H1 (cell line): ENCODE measurements around the gene PPP1R14C. TPM values are rescaled to one million over a fixed set of nuclear protein-coding genes. Genes with fewer than 3 reads are reported as not detected.

ENCODE experiments used
- CTCF ChIA-PET: fragments of 300-600 bp; sonication (Branson Sonifier 250); formaldehyde crosslinking; loops from one replicate; lab custom pipeline; 2021; ENCODE audit not compliant: partially characterized antibody; lab: Charles Lee
- POLR2A ChIA-PET: fragments of 300-600 bp; sonication (Branson Sonifier 250); formaldehyde crosslinking; loops from one replicate; lab custom pipeline; 2021; ENCODE audit warnings: inconsistent platforms; ENCODE audit not compliant: partially characterized antibody; lab: Charles Lee
- DNase-seq, 2 experiments: peaks; one replicate each; pipeline versions ENCODE4 v3.0.0 to v3.0.0-alpha.2; 2010 to 2022; ENCODE audit warnings: low spot score in 2 of 2, low read depth in 1 of 2, mixed read lengths in 1 of 2
- FAIRE-seq: peaks from 2 replicates; lab custom pipeline; 2011; peaks lifted over from hg19 to GRCh38; lab: Jason Lieb, UNC
- H2AFZ ChIP-seq: 2 replicates; pipeline ENCODE4 v1.8.1; 2012; ENCODE audit warnings: low read length, inconsistent platforms
- H2AK5ac ChIP-seq: 2 replicates; pipeline ENCODE4 v1.6.1; 2013; ENCODE audit warnings: low read depth, low read length
- H2BK120ac ChIP-seq: replicated peaks from 2 replicates; pipeline ENCODE3; 2013; ENCODE audit warnings: low read depth, low read length, inconsistent platforms
- H2BK12ac ChIP-seq: 2 replicates; pipeline ENCODE4 v1.6.1; 2013; ENCODE audit warnings: low read depth, low read length
- H2BK15ac ChIP-seq: 2 replicates; pipeline ENCODE4 v1.6.1; 2013; ENCODE audit warnings: low read length
- H2BK20ac ChIP-seq: 2 replicates; pipeline ENCODE4 v1.6.1; 2013; ENCODE audit warnings: low read length
- H2BK5ac ChIP-seq: 2 replicates; pipeline ENCODE4 v1.6.1; 2013; ENCODE audit warnings: low read depth, low read length
- H3K14ac ChIP-seq: 2 replicates; pipeline ENCODE4 v1.6.1; 2013; ENCODE audit warnings: inconsistent platforms; ENCODE audit not compliant: insufficient read length
- H3K18ac ChIP-seq: 2 replicates; pipeline ENCODE4 v1.6.1; 2013; ENCODE audit warnings: low read length; ENCODE audit errors: extremely low read depth
- H3K23ac ChIP-seq: 2 replicates; pipeline ENCODE4 v1.6.1; 2013; ENCODE audit warnings: inconsistent platforms; ENCODE audit not compliant: insufficient read length
- H3K23me2 ChIP-seq: 2 replicates; pipeline ENCODE4 v1.6.1; 2013; ENCODE audit warnings: low read depth, low read length
- H3K27ac ChIP-seq: 2 replicates; pipeline ENCODE4 v1.6.1; 2011; ENCODE audit warnings: low read depth, low read length, inconsistent platforms
- H3K27me3 ChIP-seq, 4 experiments: replicated peaks in 1 of 4; 1 replicate in 1 of 4; 2 replicates in 3 of 4; pipeline versions ENCODE4 v1.6.1 to v1.8.1; 2011 to 2013; ENCODE audit warnings: low read length in 3 of 4, mild to moderate bottlenecking in 3 of 4, inconsistent platforms in 2 of 4, mixed read lengths in 2 of 4, moderate library complexity in 1 of 4; ENCODE audit not compliant: control insufficient read depth in 3 of 4, insufficient read depth in 3 of 4; ENCODE audit errors: extremely low read depth in 1 of 4
- H3K36me3 ChIP-seq, 4 experiments: 2 replicates each; pipeline versions ENCODE4 v1.6.1 to v1.8.1; 2011 to 2013; ENCODE audit warnings: mild to moderate bottlenecking in 4 of 4, low read length in 3 of 4, moderate library complexity in 2 of 4, control low read depth in 1 of 4, inconsistent platforms in 1 of 4; ENCODE audit not compliant: insufficient read depth in 4 of 4, control insufficient read depth in 2 of 4
- H3K4ac ChIP-seq: replicated peaks from 2 replicates; pipeline ENCODE3; 2013; ENCODE audit warnings: low read length, low read depth, mixed read lengths, inconsistent platforms; ENCODE audit not compliant: insufficient read length
- H3K4me1 ChIP-seq, 4 experiments: replicated peaks in 1 of 4; 1 replicate in 1 of 4; 2 replicates in 3 of 4; pipeline versions ENCODE4 v1.6.1 to v1.8.1; 2011 to 2013; ENCODE audit warnings: low read length in 3 of 4, inconsistent platforms in 2 of 4, mixed read lengths in 1 of 4; ENCODE audit not compliant: insufficient read depth in 4 of 4, control insufficient read depth in 3 of 4
- H3K4me2 ChIP-seq, 2 experiments: 2 replicates each; pipeline versions ENCODE4 v1.6.1 to v1.8.1; 2011 to 2013; ENCODE audit warnings: low read depth in 2 of 2, low read length in 2 of 2, control low read depth in 1 of 2, inconsistent platforms in 1 of 2, mild to moderate bottlenecking in 1 of 2; ENCODE audit not compliant: insufficient read depth in 1 of 2
- H3K4me3 ChIP-seq, 4 experiments: fragments of 200-600, 300-600 bp in 1 of 4; sonication (generic), shearing (Covaris generic), sonication (Bioruptor Twin) in 1 of 4; 2 replicates each; pipeline versions ENCODE4 v1.5.1 to v1.8.1; 2011 to 2016; ENCODE audit warnings: low read length in 4 of 4, low read depth in 3 of 4, control low read depth in 2 of 4, inconsistent platforms in 2 of 4, mild to moderate bottlenecking in 2 of 4, mixed read lengths in 1 of 4, moderate library complexity in 1 of 4; ENCODE audit not compliant: insufficient read depth in 2 of 4; ENCODE audit errors: extremely low read depth in 1 of 4
- H3K56ac ChIP-seq: replicated peaks from 2 replicates; pipeline ENCODE3; 2013; ENCODE audit warnings: low read depth, mild to moderate bottlenecking, mixed read lengths, low read length, inconsistent platforms; ENCODE audit not compliant: insufficient read length
- H3K79me1 ChIP-seq: 2 replicates; pipeline ENCODE4 v1.6.1; 2013; ENCODE audit warnings: low read depth, low read length, control low read depth
- H3K79me2 ChIP-seq, 2 experiments: 2 replicates each; pipeline versions ENCODE4 v1.6.1 to v1.8.1; 2012 to 2013; ENCODE audit warnings: low read length in 2 of 2, mild to moderate bottlenecking in 2 of 2, inconsistent platforms in 1 of 2; ENCODE audit not compliant: insufficient read depth in 2 of 2, control insufficient read depth in 1 of 2
- H3K9ac ChIP-seq, 4 experiments: replicated peaks in 1 of 4; 1 replicate in 1 of 4; 2 replicates in 3 of 4; pipeline versions ENCODE4 v1.6.1 to v1.8.1; 2011 to 2013; ENCODE audit warnings: low read depth in 3 of 4, low read length in 3 of 4, control low read depth in 2 of 4, mild to moderate bottlenecking in 2 of 4, moderate library complexity in 2 of 4, inconsistent platforms in 1 of 4; ENCODE audit errors: extremely low read depth in 1 of 4
- H3K9me3 ChIP-seq, 2 experiments: 2 replicates each; pipeline versions ENCODE4 v1.6.1 to v1.8.1; 2012 to 2013; ENCODE audit warnings: mild to moderate bottlenecking in 2 of 2, moderate library complexity in 2 of 2, control low read depth in 1 of 2, inconsistent platforms in 1 of 2, low read depth in 1 of 2, low read length in 1 of 2, mixed read lengths in 1 of 2; ENCODE audit not compliant: insufficient read depth in 2 of 2
- H4K20me1 ChIP-seq, 2 experiments: replicated peaks in 1 of 2; 2 replicates each; pipeline versions ENCODE3 to v1.8.1; 2011 to 2013; ENCODE audit warnings: inconsistent platforms in 2 of 2, low read length in 2 of 2, mild to moderate bottlenecking in 1 of 2; ENCODE audit not compliant: insufficient read depth in 2 of 2, control insufficient read depth in 1 of 2
- H4K5ac ChIP-seq: 2 replicates; pipeline ENCODE4 v1.6.1; 2013; ENCODE audit warnings: low read length, low read depth, mixed read lengths, inconsistent platforms; ENCODE audit not compliant: insufficient read length
- H4K8ac ChIP-seq: 2 replicates; pipeline ENCODE4 v1.8.0; 2013; ENCODE audit warnings: mild to moderate bottlenecking, moderate library complexity, low read length, inconsistent platforms; ENCODE audit not compliant: insufficient read depth; ENCODE audit errors: extremely low read depth
- H4K91ac ChIP-seq: replicated peaks from 2 replicates; pipeline ENCODE3; 2013; ENCODE audit warnings: low read length, mixed read lengths, inconsistent platforms; ENCODE audit not compliant: insufficient read length
- ASH2L ChIP-seq: fragments of 200-600, 300-600 bp; sonication (generic); IDR thresholded peaks from one replicate; pipeline ENCODE4 v1.7.1; 2017; ENCODE audit warnings: low read length
- CREB1 ChIP-seq: IDR thresholded peaks from 2 replicates; pipeline ENCODE4 v1.6.1; 2012; ENCODE audit warnings: inconsistent platforms
- EP300 ChIP-seq, 2 experiments: IDR thresholded peaks; 1 replicate in 1 of 2; 2 replicates in 1 of 2; pipeline ENCODE4 v1.6.1; 2011 to 2012; ENCODE audit warnings: low read depth in 2 of 2, low read length in 2 of 2, mild to moderate bottlenecking in 2 of 2, borderline replicate concordance in 1 of 2, inconsistent platforms in 1 of 2, moderate library complexity in 1 of 2
- HDAC2 ChIP-seq, 2 experiments: fragments of 300-600 bp in 1 of 2; sonication (generic) in 1 of 2; IDR thresholded peaks; 2 replicates each; pipeline ENCODE4 v1.6.1; 2011 to 2012; ENCODE audit warnings: low read depth in 2 of 2, low read length in 2 of 2, mild to moderate bottlenecking in 2 of 2, moderate library complexity in 2 of 2, borderline replicate concordance in 1 of 2, inconsistent platforms in 1 of 2
- JUN ChIP-seq: IDR thresholded peaks from 2 replicates; pipeline ENCODE4 v1.6.1; 2011; ENCODE audit warnings: low read depth, mild to moderate bottlenecking, improper control_type of control experiment, low read length
- PHF8 ChIP-seq: fragments of 200-600 bp; sonication (generic); conservative IDR thresholded peaks from 2 replicates; pipeline ENCODE4 v1.7.1; 2012; ENCODE audit warnings: low read depth, mild to moderate bottlenecking, inconsistent platforms, low read length, moderate library complexity
- POLR2A ChIP-seq, 2 experiments: IDR thresholded peaks; 1 replicate in 1 of 2; 2 replicates in 1 of 2; pipeline ENCODE4 v1.6.1; 2011; ENCODE audit warnings: low read depth in 2 of 2, low read length in 2 of 2, mild to moderate bottlenecking in 2 of 2; ENCODE audit errors: control extremely low read depth in 1 of 2
- RFX5 ChIP-seq: IDR thresholded peaks from 2 replicates; pipeline ENCODE4 v1.6.1; 2011; ENCODE audit warnings: low read depth, low read length, improper control_type of control experiment, borderline replicate concordance
- SAP30 ChIP-seq: fragments of 300-600 bp; sonication (generic); IDR thresholded peaks from 2 replicates; pipeline ENCODE4 v1.7.1; 2012; ENCODE audit warnings: low read length, moderate library complexity, mild to moderate bottlenecking, inconsistent platforms; ENCODE audit not compliant: insufficient read depth, insufficient replicate concordance
- SIRT6 ChIP-seq: IDR thresholded peaks from one replicate; pipeline ENCODE4 v1.7.1; 2012; ENCODE audit warnings: low read length, inconsistent platforms
- TBP ChIP-seq: IDR thresholded peaks from 2 replicates; pipeline ENCODE4 v1.6.1; 2011; ENCODE audit warnings: low read depth, low read length, improper control_type of control experiment
- WGBS, 2 experiments: shearing (Covaris generic) in 1 of 2; methylation state at CpG; one replicate each; pipeline versions ENCODE4 v1.1.6 to v1.1.7; 2013 to 2015; ENCODE audit warnings: low lambda C conversion rate in 2 of 2, mixed read lengths in 2 of 2, inconsistent platforms in 1 of 2, low coverage in 1 of 2, missing lambda C conversion rate in 1 of 2; ENCODE audit not compliant: insufficient replicate concordance in 2 of 2, insufficient coverage in 1 of 2, insufficient read length in 1 of 2; ENCODE audit errors: extremely low coverage in 1 of 2, missing lambda C conversion rate in 1 of 2; 5-methylcytosine and 5-hydroxymethylcytosine counted together
- polyA plus RNA-seq, 7 experiments: library from polyadenylated mRNA; depleted of rRNA in 3 of 7; stranded (reverse) in 5 of 7; unstranded in 2 of 7; fragments of >200 nt in 5 of 7; fragments of 200-250 nt in 2 of 7; gene quantifications; 1 replicate in 5 of 7; 2 replicates in 1 of 7; 4 replicates in 1 of 7; pipeline versions ENCODE4 v1.2.1 to v1.2.3, GENCODE V29; 2011 to 2013; ENCODE audit warnings: missing spikeins in 2 of 7, mixed read lengths in 2 of 7
- total RNA-seq: library from RNA; stranded (reverse); fragmentation: NEBNext Ultra II Directional; extraction: Animal tissue kit (Norgen Biotek cat#: 25700); gene quantifications from 2 replicates; pipeline ENCODE4 v1.2.1, GENCODE V29; 2021
- TF ChIP-seq, protein P1 (sequence below): IDR thresholded peaks from 2 replicates; pipeline ENCODE4 v1.6.1; 2011; ENCODE audit warnings: low read depth, mild to moderate bottlenecking, low read length; ENCODE audit not compliant: insufficient read depth

PPP1R14C gene
- total and polyA plus RNA-seq, 2 of the 8 experiments (the other 6 are each of a cell fraction or from before 2014, with no cell fraction given), result 0.30 to 0.61 TPM

DNA sequence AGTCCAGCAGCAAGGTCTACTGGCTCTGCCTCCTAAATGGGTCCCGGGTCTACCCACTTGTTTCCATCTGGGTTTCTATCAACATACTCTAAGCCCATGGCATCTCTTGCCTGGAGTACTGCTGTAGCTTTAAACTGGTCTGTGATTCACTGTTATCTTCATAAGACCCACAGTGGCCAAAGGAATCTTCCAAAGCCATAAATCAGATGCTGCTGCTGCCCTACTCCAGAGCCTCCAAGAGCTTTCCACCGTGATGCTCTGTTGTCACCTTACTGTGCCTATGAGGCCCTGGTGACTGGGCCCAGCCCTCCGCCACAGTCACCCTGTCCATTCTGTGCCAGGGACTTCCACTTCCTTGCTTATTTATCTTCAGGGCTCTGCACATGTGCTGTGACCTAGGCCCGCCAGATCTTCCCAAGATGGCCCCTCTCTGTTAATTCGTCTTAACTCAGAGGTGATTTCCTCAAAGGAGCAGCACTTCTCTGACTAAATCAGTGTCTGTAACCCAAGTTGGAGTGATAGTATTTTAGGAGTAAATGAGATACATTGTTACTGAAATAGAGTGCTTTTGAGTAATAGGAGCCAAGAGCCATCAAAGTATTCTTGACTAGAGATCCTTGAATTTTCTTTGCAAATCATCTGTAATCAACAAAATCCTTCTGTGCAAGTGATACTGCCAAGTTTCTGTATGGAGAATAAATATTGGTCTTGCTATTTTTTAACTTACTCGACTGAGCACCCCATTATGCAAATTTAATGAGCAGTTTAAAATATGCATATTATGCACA lies 102.5 kb downstream of the PPP1R14C start:
- H3K56ac ChIP-seq, result no peak overlapping the region
- no peaks in the 10 kb centered on the region for H4K20me1 ChIP-seq
- H3K4me3 ChIP-seq, result no peak overlapping the region
- H3K27me3 ChIP-seq, result no peaks in the 10 kb centered on the region
- H2BK120ac ChIP-seq, result no peak overlapping the region
- H3K27ac ChIP-seq, result no peak overlapping the region
- H3K18ac ChIP-seq, result no peak overlapping the region
- H4K8ac ChIP-seq, result no peak overlapping the region
- no peak overlapping the region for H4K5ac ChIP-seq
- no peak overlapping the region for H2BK12ac ChIP-seq
- H3K36me3 ChIP-seq, result no peaks in the 10 kb centered on the region
- no peaks in the 10 kb centered on the region for H3K79me1 ChIP-seq
- H2AFZ ChIP-seq, result no peak overlapping the region
- no peak overlapping the region for H3K23ac ChIP-seq
- H3K4me2 ChIP-seq, result no peak overlapping the region
- H3K79me2 ChIP-seq, result no peaks in the 10 kb centered on the region
- FAIRE-seq (no peak), DNase-seq (no peak)
- no peak overlapping the region for H2AK5ac ChIP-seq
- no peaks in the 10 kb centered on the region for H3K23me2 ChIP-seq
- H2BK5ac ChIP-seq, result no peak overlapping the region
- CTCF ChIA-PET, result interaction anchor here (1.0 kb wide), 2 partner anchors 148 to 165 kb away, joined by 3 read pairs; no protein-coding TSS in a partner anchor
- 85% methylated on average over 6 of the region's 6 CpGs; no CpG with 5 or more reads in 1 of the 2 experiments for WGBS, 2 experiments
- H3K9me3 ChIP-seq, result peaks cover 8 to 9% of the 10 kb centered on the region in 2 experiments; a peak in 2 of 4 replicates
- H3K4me1 ChIP-seq, result no peaks in the 10 kb centered on the region
- H3K14ac ChIP-seq, result no peak overlapping the region
- H4K91ac ChIP-seq, result no peak overlapping the region
- POLR2A ChIA-PET, result no interaction called here
- H2BK15ac ChIP-seq, result no peak overlapping the region
- no peak overlapping the region for H2BK20ac ChIP-seq
- no peak overlapping the region for H3K4ac ChIP-seq
- H3K9ac ChIP-seq, result no peak overlapping the region
- TF ChIP-seq EP300 (IDR thresholded peaks at IDR 0.05; ENCODE audit: borderline replicate concordance in 1 of 2, low read depth in 2 of 2, low read length in 2 of 2) (no peak), POLR2A (IDR thresholded peaks at IDR 0.05; ENCODE audit: control extremely low read depth in 1 of 2, low read depth in 2 of 2, low read length in 2 of 2) (no peak), ASH2L (no peak), JUN (no peak), RFX5 (no peak), SIRT6 (no peak), PHF8 (no peak), CREB1 (no peak), HDAC2 (IDR thresholded peaks at IDR 0.05; ENCODE audit: borderline replicate concordance in 1 of 2, low read depth in 2 of 2, low read length in 2 of 2) (no peak), TBP (no peak), SAP30 (no peak)
- TF ChIP-seq, protein P1, sequence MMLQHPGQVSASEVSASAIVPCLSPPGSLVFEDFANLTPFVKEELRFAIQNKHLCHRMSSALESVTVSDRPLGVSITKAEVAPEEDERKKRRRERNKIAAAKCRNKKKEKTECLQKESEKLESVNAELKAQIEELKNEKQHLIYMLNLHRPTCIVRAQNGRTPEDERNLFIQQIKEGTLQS, result no peak
